K562 (cell line): ENCODE measurements around the gene ARIH1. TPM values are rescaled to one million over a fixed set of nuclear protein-coding genes. Genes with fewer than 3 reads are reported as not detected.

Experiments used
- ATAC-seq: fragments of 200-7000 bp; cut with Tn5 transposase; 3 replicates; pipeline ENCODE4 v1.9.1; 2020; ENCODE audit warnings: moderate library complexity
- BruUV-seq: library from RNA; stranded (reverse); fragments of 400-500 nt; replicated peaks from 2 replicates; lab custom pipeline; 2021; lab: Mats Ljungman, UMichigan
- CTCF ChIA-PET: fragments of 300-600 bp; formaldehyde crosslinking; extraction: SDS; loops from one replicate; lab custom pipeline; 2021; ENCODE audit warnings: low intra/inter-chr PET ratio; lab: Yijun Ruan, JAX
- POLR2A ChIA-PET: fragments of 300-600, 350-650 bp; sonication (Branson Sonifier 250); formaldehyde crosslinking; extraction: SDS; loops from one replicate; lab custom pipeline; 2021; ENCODE audit warnings: antibody characterized with exemption, inconsistent platforms; lab: Yijun Ruan, JAX
- DNase-seq, 4 experiments: peaks; one replicate each; pipeline versions ENCODE4 v3.0.0 to v3.0.0-alpha.2; 2011 to 2018; ENCODE audit warnings: low spot score in 3 of 4, mixed read lengths in 3 of 4; ENCODE audit errors: extremely low read depth in 1 of 4
- FAIRE-seq: peaks from 2 replicates; lab custom pipeline; 2011; peaks lifted over from hg19 to GRCh38; lab: Jason Lieb, UNC
- H2AFZ ChIP-seq: 2 replicates; pipeline ENCODE4 v1.6.0; 2011; ENCODE audit warnings: low read depth, low read length, control low read depth, inconsistent platforms
- H3K27ac ChIP-seq: fragments of 200-600 bp; 3 replicates; pipeline ENCODE4 v1.8.0; 2011; ENCODE audit warnings: low read depth, mild to moderate bottlenecking, control low read depth, inconsistent platforms, low read length, moderate library complexity, mixed read lengths; ENCODE audit errors: extremely low read depth
- H3K27me3 ChIP-seq, 2 experiments: fragments of 300-600 bp in 1 of 2; 2 replicates in 1 of 2; 3 replicates in 1 of 2; pipeline versions ENCODE4 v1.6.0 to v1.8.0; 2011; ENCODE audit warnings: inconsistent platforms in 2 of 2, low read length in 2 of 2, mild to moderate bottlenecking in 1 of 2, mixed read lengths in 1 of 2, moderate library complexity in 1 of 2; ENCODE audit not compliant: control insufficient read depth in 2 of 2, insufficient read depth in 2 of 2
- H3K36me3 ChIP-seq: fragments of 300-600 bp; 3 replicates; pipeline ENCODE4 v1.8.0; 2011; ENCODE audit warnings: mild to moderate bottlenecking, low read length, inconsistent platforms; ENCODE audit not compliant: control insufficient read depth, insufficient read depth
- H3K4me1 ChIP-seq, 2 experiments: fragments of 200-600 bp in 1 of 2; replicated peaks in 1 of 2; 2 replicates in 1 of 2; 3 replicates in 1 of 2; pipeline versions ENCODE4 v1.5.1 to v1.8.0; 2011; ENCODE audit warnings: inconsistent platforms in 2 of 2, low read length in 2 of 2, mild to moderate bottlenecking in 1 of 2, mixed read lengths in 1 of 2, moderate library complexity in 1 of 2; ENCODE audit not compliant: control insufficient read depth in 2 of 2, insufficient read depth in 2 of 2
- H3K4me2 ChIP-seq: 2 replicates; pipeline ENCODE4 v1.6.1; 2011; ENCODE audit warnings: low read length, control low read depth, inconsistent platforms, mixed read lengths; ENCODE audit not compliant: insufficient read depth
- H3K4me3 ChIP-seq: fragments of 200-600 bp; sonication (generic), shearing (Covaris generic); 2 replicates; pipeline ENCODE4 v1.5.1; 2016; ENCODE audit warnings: control low read depth, inconsistent platforms
- H3K79me2 ChIP-seq: fragments of 200-600 bp; 3 replicates; pipeline ENCODE4 v1.8.0; 2011; ENCODE audit warnings: low read length, inconsistent platforms; ENCODE audit not compliant: control insufficient read depth, insufficient read depth
- H3K9ac ChIP-seq, 2 experiments: 2 replicates each; pipeline versions ENCODE4 v1.6.0 to v1.6.1; 2011; ENCODE audit warnings: low read depth in 2 of 2, low read length in 2 of 2, control low read depth in 1 of 2, inconsistent platforms in 1 of 2, mild to moderate bottlenecking in 1 of 2, mixed read lengths in 1 of 2; ENCODE audit not compliant: insufficient read depth in 1 of 2
- H3K9me1 ChIP-seq: one replicate; pipeline ENCODE4 v1.6.0; 2011; ENCODE audit warnings: inconsistent platforms, mild to moderate bottlenecking, low read length, moderate library complexity; ENCODE audit not compliant: control insufficient read depth, insufficient read depth
- H3K9me3 ChIP-seq: replicated peaks from 2 replicates; pipeline ENCODE4 v1.5.1; 2011; ENCODE audit warnings: low read depth, low read length, inconsistent platforms; ENCODE audit not compliant: control insufficient read depth, insufficient read depth
- H4K20me1 ChIP-seq: replicated peaks from 2 replicates; pipeline ENCODE4 v1.6.1; 2011; ENCODE audit warnings: low read length, inconsistent platforms, mixed read lengths; ENCODE audit not compliant: control insufficient read depth, insufficient read depth
- EGR1 ChIP-seq: fragments of 450-650 bp; conservative IDR thresholded peaks from 2 replicates; pipeline ENCODE4 v1.6.1; 2017; ENCODE audit warnings: mild to moderate bottlenecking
- FOXM1 ChIP-seq, 2 experiments: fragments of 450-650 bp in 1 of 2; sonication (generic) in 1 of 2; formaldehyde crosslinking in 1 of 2; IDR thresholded peaks; 2 replicates each; pipeline versions ENCODE4 v1.6.1 to v1.9.0; 2017 to 2022; ENCODE audit warnings: low read depth in 2 of 2, mild to moderate bottlenecking in 2 of 2, missing genetic modification reagents in 1 of 2, moderate library complexity in 1 of 2
- PHTF2 ChIP-seq: fragments of 250-450 bp; sonication (Bioruptor Pico); IDR thresholded peaks from 2 replicates; pipeline ENCODE4 v1.5.0; 2021; ENCODE audit warnings: mild to moderate bottlenecking
- ZNF24 ChIP-seq: fragments of 450-650 bp; IDR thresholded peaks from 2 replicates; pipeline ENCODE4 v1.6.1; 2016
- ZNF408 ChIP-seq: fragments of 250-450 bp; sonication (Bioruptor Pico); IDR thresholded peaks from 2 replicates; pipeline ENCODE4 v1.4.0; 2020; ENCODE audit warnings: low read depth, mild to moderate bottlenecking, moderate library complexity
- ZNF778 ChIP-seq: fragments of 450-650 bp; formaldehyde crosslinking; IDR thresholded peaks from 2 replicates; pipeline ENCODE4 v1.4.0; 2020; ENCODE audit warnings: mild to moderate bottlenecking, moderate library complexity
- WGBS: fragments of 100-300 bp; shearing (Covaris generic); methylation state at CpG from one replicate; pipeline ENCODE4 v1.1.6; 2016; ENCODE audit warnings: low coverage, mixed read lengths; ENCODE audit not compliant: insufficient coverage; ENCODE audit errors: missing lambda C conversion rate; 5-methylcytosine and 5-hydroxymethylcytosine counted together
- in situ Hi-C: fragments of 300-500 bp; cut with MboI; formaldehyde crosslinking; loops from 4 replicates; pipeline ENCODE4 v1.15.0; 2018; ENCODE audit warnings: inconsistent platforms, mixed read lengths
- intact Hi-C: fragments of 100-400 bp; cut with micrococcal nuclease; formaldehyde crosslinking; loops from 2 replicates; pipeline ENCODE4 v1.14.2; 2022
- polyA plus RNA-seq, 8 experiments: library from polyadenylated mRNA; depleted of rRNA in 4 of 8; stranded (reverse) in 5 of 8; unstranded in 3 of 8; fragments of >200 nt; fragmentation: Nextera tagmentation in 2 of 8; fragmentation: Illumina TruSeq in 1 of 8; extraction: Ambion mirVana in 2 of 8; extraction: Trizol in 1 of 8; gene quantifications; 2 replicates each; pipeline versions ENCODE4 v1.2.1 to v1.2.3, GENCODE V29; 2011 to 2014; ENCODE audit warnings: inconsistent platforms in 1 of 8, missing spikeins in 1 of 8
- total RNA-seq, 7 experiments: library from RNA; depleted of rRNA in 6 of 7; stranded (reverse); fragments of >200 nt in 6 of 7; fragmentation: Illumina TruSeq in 2 of 7; extraction: Trizol in 2 of 7; gene quantifications; 2 replicates each; pipeline versions ENCODE4 v1.2.1 to v1.2.3, GENCODE V29; 2011 to 2021; ENCODE audit warnings: low replicate concordance in 1 of 7
- TF ChIP-seq, protein P1 (sequence below), 2 experiments: fragments of 450-650 bp in 1 of 2; sonication (generic) in 1 of 2; formaldehyde crosslinking; conservative IDR thresholded peaks; 2 replicates each; pipeline versions ENCODE4 v1.4.0 to v1.8.1; 2020 to 2022; ENCODE audit warnings: mild to moderate bottlenecking in 1 of 2, missing genetic modification reagents in 1 of 2
- TF ChIP-seq, protein P2 (sequence below): IDR thresholded peaks from 3 replicates; pipeline ENCODE4 v1.6.1; 2011; ENCODE audit warnings: borderline replicate concordance, mild to moderate bottlenecking, moderate library complexity; ENCODE audit not compliant: insufficient read length; ENCODE audit errors: extremely low read depth
- TF ChIP-seq, protein P3 (sequence below): conservative IDR thresholded peaks from 2 replicates; pipeline ENCODE4 v1.6.1; 2011; ENCODE audit warnings: low read depth, mild to moderate bottlenecking, low read length; ENCODE audit not compliant: control insufficient read depth

Gene ARIH1
- total and polyA plus RNA-seq, 9 of the 15 experiments (the other 6 are each of a cell fraction or from before 2014, with no cell fraction given) = 17.7 to 125 (median 31.4) TPM

DNA sequence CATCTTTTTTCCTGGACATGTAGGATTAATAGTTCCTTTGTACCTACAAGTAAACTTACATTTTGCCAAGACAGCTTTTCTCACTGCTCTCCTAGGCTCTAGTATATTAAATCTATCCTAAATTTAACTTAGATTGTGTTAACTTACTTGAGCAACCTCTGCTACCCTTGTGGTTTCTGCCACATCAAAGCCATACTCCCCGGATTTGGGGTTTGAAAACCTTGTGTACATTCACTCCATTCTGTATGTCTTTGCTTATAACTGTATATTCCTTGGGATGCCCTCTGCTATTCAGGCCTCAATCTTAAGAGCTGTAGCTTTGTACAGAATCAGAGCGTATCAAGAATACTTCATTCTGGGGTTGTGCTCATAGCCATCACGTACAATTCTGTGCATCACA is 60.4 kb downstream of the ARIH1 start:
- Histone ChIP-seq H3K36me3 (no peaks in the 10 kb centered on the region), H3K9me1 (no peaks in the 10 kb centered on the region), H2AFZ (no peak overlapping the region), H3K9ac (no peak overlapping the region), H3K79me2 (peaks cover 41% of the 10 kb centered on the region; the same call in 2 of the 3 replicates), H4K20me1 (no peaks in the 10 kb centered on the region), H3K9me3 (0 out of 2 replicates have a peak, but pooled peaks cover 8% of the 10 kb centered on the region), H3K4me1 (no peaks in the 10 kb centered on the region), H3K27me3 (no peaks in the 10 kb centered on the region), H3K4me3 (no peak overlapping the region), H3K27ac (no peak overlapping the region), H3K4me2 (no peak overlapping the region)
- TF ChIP-seq FOXM1 (IDR thresholded peaks at IDR 0.05; ENCODE audit: low read depth) = no peak
- TF ChIP-seq FOXM1 (CRISPR knock-in tag; IDR thresholded peaks at IDR 0.05; ENCODE audit: low read depth) = no peak
- TF ChIP-seq PHTF2 = no peak
- TF ChIP-seq EGR1 = no peak
- TF ChIP-seq, protein P1, sequence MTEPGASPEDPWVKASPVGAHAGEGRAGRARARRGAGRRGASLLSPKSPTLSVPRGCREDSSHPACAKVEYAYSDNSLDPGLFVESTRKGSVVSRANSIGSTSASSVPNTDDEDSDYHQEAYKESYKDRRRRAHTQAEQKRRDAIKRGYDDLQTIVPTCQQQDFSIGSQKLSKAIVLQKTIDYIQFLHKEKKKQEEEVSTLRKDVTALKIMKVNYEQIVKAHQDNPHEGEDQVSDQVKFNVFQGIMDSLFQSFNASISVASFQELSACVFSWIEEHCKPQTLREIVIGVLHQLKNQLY (CRISPR knock-in tag; conservative IDR thresholded peaks at IDR 0.05) = no peak
- TF ChIP-seq, protein P2, sequence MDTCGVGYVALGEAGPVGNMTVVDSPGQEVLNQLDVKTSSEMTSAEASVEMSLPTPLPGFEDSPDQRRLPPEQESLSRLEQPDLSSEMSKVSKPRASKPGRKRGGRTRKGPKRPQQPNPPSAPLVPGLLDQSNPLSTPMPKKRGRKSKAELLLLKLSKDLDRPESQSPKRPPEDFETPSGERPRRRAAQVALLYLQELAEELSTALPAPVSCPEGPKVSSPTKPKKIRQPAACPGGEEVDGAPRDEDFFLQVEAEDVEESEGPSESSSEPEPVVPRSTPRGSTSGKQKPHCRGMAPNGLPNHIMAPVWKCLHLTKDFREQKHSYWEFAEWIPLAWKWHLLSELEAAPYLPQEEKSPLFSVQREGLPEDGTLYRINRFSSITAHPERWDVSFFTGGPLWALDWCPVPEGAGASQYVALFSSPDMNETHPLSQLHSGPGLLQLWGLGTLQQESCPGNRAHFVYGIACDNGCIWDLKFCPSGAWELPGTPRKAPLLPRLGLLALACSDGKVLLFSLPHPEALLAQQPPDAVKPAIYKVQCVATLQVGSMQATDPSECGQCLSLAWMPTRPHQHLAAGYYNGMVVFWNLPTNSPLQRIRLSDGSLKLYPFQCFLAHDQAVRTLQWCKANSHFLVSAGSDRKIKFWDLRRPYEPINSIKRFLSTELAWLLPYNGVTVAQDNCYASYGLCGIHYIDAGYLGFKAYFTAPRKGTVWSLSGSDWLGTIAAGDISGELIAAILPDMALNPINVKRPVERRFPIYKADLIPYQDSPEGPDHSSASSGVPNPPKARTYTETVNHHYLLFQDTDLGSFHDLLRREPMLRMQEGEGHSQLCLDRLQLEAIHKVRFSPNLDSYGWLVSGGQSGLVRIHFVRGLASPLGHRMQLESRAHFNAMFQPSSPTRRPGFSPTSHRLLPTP = no peak
- TF ChIP-seq, protein P3, sequence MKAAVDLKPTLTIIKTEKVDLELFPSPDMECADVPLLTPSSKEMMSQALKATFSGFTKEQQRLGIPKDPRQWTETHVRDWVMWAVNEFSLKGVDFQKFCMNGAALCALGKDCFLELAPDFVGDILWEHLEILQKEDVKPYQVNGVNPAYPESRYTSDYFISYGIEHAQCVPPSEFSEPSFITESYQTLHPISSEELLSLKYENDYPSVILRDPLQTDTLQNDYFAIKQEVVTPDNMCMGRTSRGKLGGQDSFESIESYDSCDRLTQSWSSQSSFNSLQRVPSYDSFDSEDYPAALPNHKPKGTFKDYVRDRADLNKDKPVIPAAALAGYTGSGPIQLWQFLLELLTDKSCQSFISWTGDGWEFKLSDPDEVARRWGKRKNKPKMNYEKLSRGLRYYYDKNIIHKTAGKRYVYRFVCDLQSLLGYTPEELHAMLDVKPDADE = no peak
- no peak for TF ChIP-seq ZNF24
- TF ChIP-seq ZNF778 (CRISPR knock-in tag) = no peak
- no peak for TF ChIP-seq ZNF408 (CRISPR knock-in tag)
- in situ Hi-C loops = no loop called here
- POLR2A ChIA-PET = interaction anchor here (1.1 kb wide), 1 partner anchor 39 kb away, joined by 4 read pairs; no protein-coding TSS in a partner anchor
- intact Hi-C loops = no loop called here
- ATAC-seq (no peak), FAIRE-seq (no peak), DNase-seq (no peak)
- BruUV-seq = no TSS peak
- 97% methylated on average over 3 of the region's 3 CpGs for WGBS
- CTCF ChIA-PET = no interaction called here
